Measurements from ENCODE around the gene AMPD2. TPM values are rescaled to one million over a fixed set of nuclear protein-coding genes. Genes with fewer than 3 reads are reported as not detected.
"Not testable (repeated sequence)": the region's sequence is repeated elsewhere in the genome, so short reads cannot be mapped to it uniquely, and the experiment has no call there.

AMPD2 gene
- total RNA-seq, 1 donor from 2014 or later = 22.9 TPM

DNA sequence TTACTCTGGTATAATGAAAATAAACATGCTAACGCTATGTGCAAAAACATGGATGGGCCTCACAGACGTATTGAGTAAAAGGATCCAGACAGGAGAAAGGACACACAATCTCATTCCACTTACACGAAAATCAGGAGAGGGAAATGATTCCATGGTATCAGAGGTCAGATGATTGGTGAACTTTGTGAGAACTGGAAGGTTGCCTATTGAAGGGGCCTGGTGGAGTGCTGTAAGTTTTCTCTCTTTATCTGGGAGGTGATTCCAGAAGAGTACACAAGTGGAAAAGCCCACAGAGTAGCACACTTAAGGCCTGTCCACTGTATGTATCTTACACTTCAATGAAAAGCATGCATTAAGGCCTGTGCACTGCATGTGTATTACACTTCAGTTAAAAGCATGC lies 57.8 kb downstream of the AMPD2 start:
- Histone ChIP-seq H3K4me3 (no peak overlapping the region), H4K20me1 (ENCODE audit: low read depth) (no peaks in the 10 kb centered on the region), H3K79me2 (ENCODE audit: low read depth) (no peaks in the 10 kb centered on the region), H3K4me2 (no peak overlapping the region), H2AFZ (replicated peaks) (no peak overlapping the region), H3K27me3 (no peaks in the 10 kb centered on the region), H3K36me3 (no peaks in the 10 kb centered on the region), H3K27ac (no peak overlapping the region), H3K9me3 (ENCODE audit: low read depth) (no peaks in the 10 kb centered on the region), H3F3A (ENCODE audit: low read depth) (no peaks in the 10 kb centered on the region), H3K9ac (no peak overlapping the region), H3K4me1 (no peaks in the 10 kb centered on the region)
- Mint-ChIP-seq H3K27ac (peak overlapping the region; percentile 67), H3K9me3 (no peaks in the 10 kb centered on the region), H3K4me1 (no peaks in the 10 kb centered on the region), H3K36me3 (no peaks in the 10 kb centered on the region), H3K4me3 (no peak overlapping the region), H3K27me3 (ENCODE audit: insufficient read depth, low read depth) (peaks cover 3% of the 10 kb centered on the region)
- no peak for TF ChIP-seq EZH2phosphoT487 (IDR thresholded peaks at IDR 0.05)
- TF ChIP-seq EZH2 (IDR thresholded peaks at IDR 0.05) = no peak
- TF ChIP-seq, protein P1, sequence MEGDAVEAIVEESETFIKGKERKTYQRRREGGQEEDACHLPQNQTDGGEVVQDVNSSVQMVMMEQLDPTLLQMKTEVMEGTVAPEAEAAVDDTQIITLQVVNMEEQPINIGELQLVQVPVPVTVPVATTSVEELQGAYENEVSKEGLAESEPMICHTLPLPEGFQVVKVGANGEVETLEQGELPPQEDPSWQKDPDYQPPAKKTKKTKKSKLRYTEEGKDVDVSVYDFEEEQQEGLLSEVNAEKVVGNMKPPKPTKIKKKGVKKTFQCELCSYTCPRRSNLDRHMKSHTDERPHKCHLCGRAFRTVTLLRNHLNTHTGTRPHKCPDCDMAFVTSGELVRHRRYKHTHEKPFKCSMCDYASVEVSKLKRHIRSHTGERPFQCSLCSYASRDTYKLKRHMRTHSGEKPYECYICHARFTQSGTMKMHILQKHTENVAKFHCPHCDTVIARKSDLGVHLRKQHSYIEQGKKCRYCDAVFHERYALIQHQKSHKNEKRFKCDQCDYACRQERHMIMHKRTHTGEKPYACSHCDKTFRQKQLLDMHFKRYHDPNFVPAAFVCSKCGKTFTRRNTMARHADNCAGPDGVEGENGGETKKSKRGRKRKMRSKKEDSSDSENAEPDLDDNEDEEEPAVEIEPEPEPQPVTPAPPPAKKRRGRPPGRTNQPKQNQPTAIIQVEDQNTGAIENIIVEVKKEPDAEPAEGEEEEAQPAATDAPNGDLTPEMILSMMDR (IDR thresholded peaks at IDR 0.05) = no peak
- no peak for DNase-seq (ENCODE audit: low spot score)

DNA sequence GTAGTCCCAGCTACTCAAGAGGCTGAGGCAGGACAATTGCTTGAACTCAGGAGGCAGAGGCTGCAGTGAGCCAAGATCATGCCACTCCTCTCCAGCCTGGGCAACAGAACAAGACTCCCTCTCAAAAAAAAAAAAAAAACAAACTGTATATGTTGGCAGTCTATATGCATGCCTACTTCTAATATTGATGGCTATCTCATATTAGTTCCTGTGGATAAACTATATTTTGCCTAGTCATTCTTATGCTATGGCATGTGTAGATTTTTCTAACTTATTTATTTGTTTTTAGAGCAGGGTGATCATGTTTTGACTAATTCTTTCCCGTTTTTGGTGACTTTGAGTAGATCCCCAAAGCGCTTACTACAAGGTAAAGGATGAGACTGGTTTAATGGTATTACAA lies 59.0 kb downstream of the AMPD2 start:
- not testable (repeated sequence) for H2AFZ ChIP-seq (replicated peaks); H3K36me3 Mint-ChIP-seq; H3K36me3 ChIP-seq; H3K9me3 ChIP-seq (ENCODE audit: low read depth); H3K4me1 Mint-ChIP-seq; H3K27ac Mint-ChIP-seq; H3K27ac ChIP-seq; H3K27me3 ChIP-seq; H3K4me3 ChIP-seq; H3K79me2 ChIP-seq (ENCODE audit: low read depth); H3K9me3 Mint-ChIP-seq; H4K20me1 ChIP-seq (ENCODE audit: low read depth); H3K4me2 ChIP-seq; H3K4me3 Mint-ChIP-seq; H3F3A ChIP-seq (ENCODE audit: low read depth); DNase-seq (ENCODE audit: low spot score); H3K27me3 Mint-ChIP-seq (ENCODE audit: insufficient read depth, low read depth); H3K4me1 ChIP-seq; H3K9ac ChIP-seq

MicroRNA genes within 50 kb of the gene (microRNA counts, 767-probe panel; counts per million panel counts)
- 8,053 counts per million, percentile 94 among the panel's probes with 10 or more counts for microRNA hsa-miR-197-3p

Small RNA genes within 50 kb of the gene (small RNA-seq; reads per million reads assigned to genes)
- gene RNU6V = not detected

Other genes starting within 250 kb of the AMPD2 start
- gene SORT1, start 221.9 kb upstream of the AMPD2 start, total RNA-seq (ENCODE audit: low replicate concordance) = 33.3 and 38.9 TPM in 2 replicates
- gene PSMA5, start 193.4 kb upstream of the AMPD2 start, total RNA-seq (ENCODE audit: low replicate concordance) = 49.9 and 62.0 TPM in 2 replicates
- not detected in 2 replicates for gene SYPL2, start 153.3 kb upstream of the AMPD2 start, total RNA-seq (ENCODE audit: low replicate concordance)
- 6.5 and 8.5 TPM in 2 replicates for gene ATXN7L2, start 135.9 kb upstream of the AMPD2 start, total RNA-seq (ENCODE audit: low replicate concordance)
- 4.3 and 6.8 TPM in 2 replicates for gene CYB561D1, start 125.7 kb upstream of the AMPD2 start, total RNA-seq (ENCODE audit: low replicate concordance)
- gene AMIGO1, start 110.1 kb upstream of the AMPD2 start, total RNA-seq (ENCODE audit: low replicate concordance) = 4.5 and 6.0 TPM in 2 replicates
- 0.71 and 1.4 TPM in 2 replicates for gene GPR61, start 80.0 kb upstream of the AMPD2 start, total RNA-seq (ENCODE audit: low replicate concordance)
- gene GNAI3, start 71.2 kb upstream of the AMPD2 start, total RNA-seq (ENCODE audit: low replicate concordance) = 11.4 and 15.4 TPM in 2 replicates
- gene GNAT2, start 221 bp upstream of the AMPD2 start, total RNA-seq (ENCODE audit: low replicate concordance) = 0.25 TPM in 1 of 2 replicates, not detected in the other
- gene GSTM4, start 36.3 kb downstream of the AMPD2 start, total RNA-seq (ENCODE audit: low replicate concordance) = 4.3 and 17.3 TPM in 2 replicates
- 15.6 and 24.2 TPM in 2 replicates for gene GSTM2, start 48.2 kb downstream of the AMPD2 start, total RNA-seq (ENCODE audit: low replicate concordance)
- 13.8 and 20.8 TPM in 2 replicates for gene GSTM1, start 68.0 kb downstream of the AMPD2 start, total RNA-seq (ENCODE audit: low replicate concordance)
- gene GSTM5, start 92.4 kb downstream of the AMPD2 start, total RNA-seq (ENCODE audit: low replicate concordance) = 0.62 TPM in 1 of 2 replicates, not detected in the other
- 6.4 and 12.9 TPM in 2 replicates for gene GSTM3, start 121.2 kb downstream of the AMPD2 start, total RNA-seq (ENCODE audit: low replicate concordance)
- not detected in 2 replicates for gene EPS8L3, start 144.1 kb downstream of the AMPD2 start, total RNA-seq (ENCODE audit: low replicate concordance)

Data from neural progenitor cell (in vitro differentiated cells).